K562 (cell line): ENCODE results near the gene POLR2J3.
"Not testable (repeated sequence)": the region's sequence is repeated elsewhere in the genome, so short reads cannot be mapped to it uniquely, and the experiment has no call there.

ENCODE experiments used
- CHCHD3 ChIP-seq: fragments of 250-450 bp; sonication (Bioruptor Pico); IDR thresholded peaks from 2 replicates; pipeline ENCODE4 v2.1.2; 2022; ENCODE audit warnings: mild to moderate bottlenecking
- EZH2 ChIP-seq: IDR thresholded peaks from 2 replicates; pipeline ENCODE4 v1.6.1; 2012; ENCODE audit warnings: low read depth, mild to moderate bottlenecking, inconsistent platforms, low read length, borderline replicate concordance
- GATA2 ChIP-seq: sonication (generic); formaldehyde crosslinking; IDR thresholded peaks from 2 replicates; pipeline ENCODE4 v1.4.0; 2020; ENCODE audit warnings: mild to moderate bottlenecking, missing genetic modification reagents
- MYC ChIP-seq, 2 experiments: fragments of 250-450 bp in 1 of 2; sonication (Bioruptor Pico) in 1 of 2; IDR thresholded peaks; 2 replicates each; pipeline versions ENCODE4 v1.5.1 to v1.6.1; 2012 to 2021; ENCODE audit warnings: low read depth in 2 of 2, borderline replicate concordance in 1 of 2, improper control_type of control experiment in 1 of 2, low read length in 1 of 2, mild to moderate bottlenecking in 1 of 2, moderate library complexity in 1 of 2
- NFYB ChIP-seq: IDR thresholded peaks from 2 replicates; pipeline ENCODE4 v1.6.1; 2011; ENCODE audit warnings: mild to moderate bottlenecking, moderate library complexity; ENCODE audit not compliant: insufficient read length; ENCODE audit errors: extremely low read depth
- USF2 ChIP-seq: sonication (generic); formaldehyde crosslinking; IDR thresholded peaks from 2 replicates; pipeline ENCODE4 v1.5.0; 2020; ENCODE audit warnings: missing genetic modification reagents
- ZNF431 ChIP-seq: sonication (generic); formaldehyde crosslinking; IDR thresholded peaks from 2 replicates; pipeline ENCODE4 v1.8.0; 2022; ENCODE audit warnings: mild to moderate bottlenecking, missing genetic modification reagents

GRCh38 chr7:102611675-102612325 is 39.4 kb upstream of the POLR2J3 start:
- TF ChIP-seq CHCHD3; EZH2; GATA2 (CRISPR knock-in tag); MYC (IDR thresholded peaks at IDR 0.05; ENCODE audit: low read depth, low read length); MYC (CRISPR knock-in tag; IDR thresholded peaks at IDR 0.05; ENCODE audit: borderline replicate concordance, low read depth); ZNF431 (CRISPR knock-in tag); NFYB; USF2 (CRISPR knock-in tag): not testable (repeated sequence)
